Left renal cortex interstitium (tissue), 4 donors: ENCODE data around the gene AHR. TPM values are rescaled to one million over a fixed set of nuclear protein-coding genes. Genes with fewer than 3 reads are reported as not detected.

Experiments used
- DNase-seq, 4 donors: peaks; one replicate each; pipeline ENCODE4 v3.0.0-alpha.2; 2013; ENCODE audit warnings: low read depth in 4 of 4, low spot score in 2 of 4, missing footprints in 1 of 4
- polyA plus RNA-seq, 4 donors: library from polyadenylated mRNA; unstranded; fragments of 120-200 nt; gene quantifications; one replicate each; pipeline ENCODE4 v1.2.1, GENCODE V29; 2013; ENCODE audit not compliant: insufficient read length in 4 of 4

Gene AHR
- polyA plus RNA-seq, 4 donors, result 29.5 to 55.8 (median 33.5) TPM

DNA sequence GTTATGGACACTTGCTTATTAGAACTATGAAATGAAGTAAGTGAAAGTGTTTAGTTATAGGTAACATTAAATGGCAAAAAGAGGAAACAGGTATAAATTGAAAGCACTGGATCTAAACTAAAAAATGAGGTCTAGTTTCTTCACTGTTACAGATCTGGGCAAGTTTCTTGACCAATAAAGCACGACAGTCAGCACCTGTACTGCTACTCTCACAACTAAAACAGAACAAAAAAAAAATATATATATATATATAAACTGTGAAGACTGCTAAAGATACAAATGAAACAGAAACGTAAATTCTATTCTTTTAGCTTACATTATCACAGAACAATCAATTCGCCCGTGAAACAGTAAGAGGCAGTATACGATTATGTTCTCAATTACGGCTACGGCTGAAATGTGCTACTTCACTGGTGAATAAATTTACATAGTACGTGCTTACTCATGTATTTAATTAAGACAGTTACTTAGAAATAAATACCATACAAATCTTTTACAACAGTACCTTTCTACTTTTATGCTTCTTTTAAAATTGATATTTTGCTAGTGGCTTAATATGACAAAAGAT, 4.2 kb downstream of the AHR start:
- no peak for DNase-seq

DNA sequence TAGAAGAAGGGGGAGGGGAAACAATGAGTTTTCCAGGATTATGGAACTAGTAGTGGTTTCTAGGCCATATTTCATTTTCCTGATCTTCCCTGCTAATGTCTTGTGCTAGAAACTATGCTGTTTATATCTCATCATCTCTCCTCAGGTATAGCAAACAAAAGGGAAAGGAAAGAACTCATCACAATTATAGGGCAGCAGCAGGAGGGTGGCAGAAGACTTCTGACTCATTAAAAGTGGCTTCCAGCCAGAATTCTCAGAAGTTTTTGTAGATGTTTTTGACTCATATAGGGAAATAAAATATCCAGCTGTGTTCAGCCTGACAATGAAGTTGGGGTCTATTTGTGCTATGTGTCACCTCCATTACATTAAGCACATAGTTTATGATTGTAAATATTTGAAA, 6.5 kb downstream of the AHR start:
- DNase-seq, result no peak

DNA sequence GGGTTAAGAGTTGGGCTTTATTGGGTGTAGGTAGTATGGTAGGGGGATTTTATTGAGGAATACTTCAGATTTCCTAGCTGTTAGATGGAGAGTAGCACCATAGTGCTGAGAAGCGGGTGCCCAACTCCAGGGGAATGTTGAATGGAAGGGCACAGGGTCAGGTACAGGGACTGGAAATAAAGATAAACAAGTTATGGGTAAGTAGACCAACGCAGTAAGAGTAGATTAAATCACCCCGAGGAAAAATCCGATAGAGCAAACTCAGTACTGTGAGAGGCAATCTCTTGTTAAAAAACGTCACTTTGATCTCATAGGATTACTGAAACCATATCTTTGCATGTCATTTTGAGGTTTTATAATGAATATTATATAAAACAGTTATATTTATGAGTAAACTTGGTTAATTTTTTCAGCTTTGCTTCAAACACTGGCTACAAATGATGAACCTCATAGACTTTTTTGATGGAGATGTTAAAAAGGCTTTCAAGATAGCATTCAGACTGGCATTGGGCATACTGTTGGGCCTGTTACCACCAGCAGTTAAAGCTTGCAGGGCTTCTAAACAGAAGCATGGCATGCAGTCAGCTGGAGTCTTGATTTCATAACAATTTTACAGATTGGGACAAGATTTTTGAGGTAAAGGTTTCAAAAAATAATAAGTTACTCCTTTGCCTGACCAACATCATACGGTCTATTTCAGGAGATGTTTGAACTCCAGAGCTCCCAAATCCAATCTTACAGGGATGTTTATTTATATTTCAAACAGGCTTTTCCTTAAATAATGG, 7.1 kb downstream of the AHR start:
- no peak for DNase-seq

DNA sequence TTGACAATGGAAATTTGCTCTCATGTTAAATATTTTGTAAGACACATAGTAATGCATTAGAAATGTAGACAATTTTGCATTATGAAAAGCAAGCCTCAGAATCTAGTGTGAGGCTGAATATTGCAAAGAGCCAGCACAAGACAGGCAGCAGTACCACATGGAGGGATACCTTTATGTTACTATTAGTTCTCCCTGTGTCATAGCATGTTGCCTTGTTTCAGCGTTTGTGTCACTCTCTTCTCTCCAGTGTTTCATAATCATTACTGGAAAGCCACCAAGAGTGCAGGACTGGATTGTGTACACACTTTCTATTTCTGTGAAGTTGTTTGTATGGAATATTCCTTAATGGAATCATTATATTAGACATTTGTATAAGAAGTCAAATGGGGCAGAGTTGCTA, 8.5 kb downstream of the AHR start:
- DNase-seq, result no peak

DNA sequence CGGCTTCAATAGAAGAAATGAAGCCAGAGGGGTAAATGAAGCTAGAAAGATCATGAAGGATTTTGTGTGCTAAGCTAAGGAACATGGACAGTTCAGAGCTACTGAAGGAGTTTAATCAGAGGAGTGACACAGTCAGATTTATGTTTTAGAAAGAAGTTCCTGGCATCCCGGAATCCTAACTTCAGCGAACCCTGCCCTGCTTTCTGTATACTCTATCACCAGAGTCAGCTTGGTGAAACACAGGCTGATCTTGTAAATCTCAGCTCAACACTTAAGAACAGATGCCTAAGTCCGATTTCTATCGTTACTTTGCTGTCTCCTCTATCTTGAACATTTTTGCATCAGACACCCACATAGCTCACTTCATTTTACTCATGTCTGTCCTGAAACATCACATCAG, 9.1 kb downstream of the AHR start:
- no peak for DNase-seq

DNA sequence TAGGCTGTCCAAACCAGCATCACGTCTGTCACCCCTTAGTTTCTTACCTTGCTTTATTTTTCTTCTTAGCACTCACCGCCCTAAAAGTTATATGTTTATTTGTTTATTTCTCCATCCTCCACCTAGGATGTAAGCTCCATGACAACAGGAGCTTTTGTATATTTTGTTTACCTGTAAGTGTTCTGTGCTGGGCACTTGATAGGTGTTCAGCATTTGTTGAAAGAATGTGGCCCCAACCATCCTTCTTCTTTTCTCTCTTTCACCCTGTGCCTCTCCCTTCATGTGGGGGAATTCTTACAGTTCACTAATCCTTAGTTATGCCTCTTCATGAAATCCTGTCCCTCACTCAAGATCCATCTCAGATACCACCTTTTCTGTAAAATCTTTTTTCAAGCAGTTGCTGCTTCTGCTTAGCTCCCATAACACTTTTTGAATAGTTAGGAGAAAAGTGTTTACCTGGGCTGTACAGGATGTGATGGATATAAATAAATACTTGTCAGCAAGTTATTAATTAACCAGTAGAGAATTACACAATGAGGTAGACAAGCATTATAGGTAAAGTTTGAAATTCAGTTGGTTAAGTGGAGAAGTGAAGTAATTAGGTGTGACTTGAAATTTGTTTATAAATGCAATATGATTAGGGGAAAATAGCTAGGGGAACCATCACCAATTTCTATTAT, 9.7 kb downstream of the AHR start:
- DNase-seq, result no peak

DNA sequence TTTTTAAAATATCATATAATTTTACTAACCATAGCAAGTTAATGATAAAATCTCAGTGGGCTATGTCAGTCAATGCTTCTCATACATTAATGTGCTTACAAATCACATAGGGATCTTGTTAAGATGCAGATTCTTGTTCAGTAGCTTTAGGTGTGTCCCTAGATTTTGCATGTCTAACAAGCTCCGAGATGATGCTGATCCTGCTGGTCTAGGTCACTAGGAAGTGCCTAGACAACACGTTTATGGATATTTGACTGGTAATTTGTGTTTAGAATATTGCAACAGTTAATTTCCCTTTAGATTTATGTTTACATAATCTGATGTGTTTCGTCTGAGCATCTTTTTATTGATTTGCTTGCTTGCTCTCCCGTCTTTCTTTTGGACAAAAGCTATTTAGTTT, 12.7 kb downstream of the AHR start:
- no peak for DNase-seq

DNA sequence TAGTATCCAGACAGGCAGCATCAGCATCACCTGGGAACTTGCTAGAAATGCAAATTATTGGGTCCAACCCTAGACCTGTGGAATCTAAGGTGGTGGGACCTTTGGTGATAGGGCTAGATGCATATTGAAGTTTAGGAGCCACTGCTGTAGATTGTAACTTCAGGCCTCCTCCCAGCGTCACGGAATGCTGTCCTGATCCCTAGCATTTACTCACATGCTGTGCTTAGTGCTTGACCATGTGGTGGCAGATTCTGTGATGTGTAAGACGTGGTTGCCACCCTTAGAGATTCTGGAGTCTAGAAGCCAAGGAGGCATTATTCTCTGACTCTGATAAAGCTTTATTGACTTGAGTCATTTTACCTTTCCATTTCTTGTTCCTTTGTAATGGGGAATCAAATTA, 13.5 kb downstream of the AHR start:
- no peak for DNase-seq

DNA sequence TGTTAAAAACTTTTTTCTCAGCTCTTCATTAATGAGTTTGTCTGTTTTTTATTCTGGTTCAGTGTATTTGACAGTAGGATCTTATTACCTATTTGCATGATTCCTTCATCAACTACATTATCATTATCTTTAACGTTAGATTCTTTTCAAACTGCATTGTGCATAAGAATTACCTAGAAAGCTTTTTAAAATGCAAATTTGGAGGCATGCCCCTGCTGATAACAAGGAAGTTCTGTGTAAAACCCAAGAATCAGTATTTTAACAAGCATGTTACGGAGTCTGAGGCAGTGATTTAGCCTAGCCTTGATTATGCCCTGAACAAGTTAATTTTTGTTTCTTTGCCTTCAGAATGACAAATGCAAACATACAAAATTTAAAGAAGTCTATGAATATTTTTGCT, 14.2 kb downstream of the AHR start:
- no peak for DNase-seq

DNA sequence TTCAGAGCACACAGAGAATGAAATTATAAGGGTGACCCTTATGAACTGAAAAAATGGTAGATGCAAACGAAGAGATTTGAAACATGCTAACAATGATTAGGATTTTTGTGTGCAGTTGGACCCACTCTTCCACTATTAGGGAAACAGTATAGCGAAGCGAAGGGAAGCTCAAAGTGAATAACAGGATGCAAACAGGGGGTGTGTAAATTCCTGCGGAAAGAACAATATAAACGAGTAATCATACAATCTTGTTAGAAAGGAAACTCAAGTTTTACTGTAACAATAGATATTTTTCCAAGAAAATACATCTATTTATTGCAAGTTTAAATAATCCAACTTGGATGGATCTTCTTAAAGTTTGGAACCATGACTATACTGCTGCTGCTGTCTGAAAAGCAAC, 14.7 kb downstream of the AHR start:
- DNase-seq, result no peak

DNA sequence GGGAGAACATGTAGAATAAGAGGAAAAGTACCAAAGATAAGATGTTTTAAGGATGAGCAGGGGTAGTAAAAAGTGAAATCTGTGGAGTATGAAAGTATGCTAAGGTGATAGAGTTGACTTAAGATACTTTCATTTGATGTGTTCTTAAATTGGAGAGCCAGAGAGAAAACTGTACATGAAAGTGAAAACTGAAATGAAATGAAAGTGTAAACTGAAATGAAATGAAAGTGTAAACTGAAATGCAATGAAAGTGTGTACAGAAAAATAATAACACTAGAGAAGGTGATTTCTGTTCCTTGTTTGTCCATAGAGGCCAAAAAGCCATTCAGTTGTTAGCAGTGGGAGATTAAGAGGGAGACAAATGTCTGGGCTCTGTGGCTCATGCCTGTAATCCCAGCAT, 17.5 kb downstream of the AHR start:
- DNase-seq, result no peak

DNA sequence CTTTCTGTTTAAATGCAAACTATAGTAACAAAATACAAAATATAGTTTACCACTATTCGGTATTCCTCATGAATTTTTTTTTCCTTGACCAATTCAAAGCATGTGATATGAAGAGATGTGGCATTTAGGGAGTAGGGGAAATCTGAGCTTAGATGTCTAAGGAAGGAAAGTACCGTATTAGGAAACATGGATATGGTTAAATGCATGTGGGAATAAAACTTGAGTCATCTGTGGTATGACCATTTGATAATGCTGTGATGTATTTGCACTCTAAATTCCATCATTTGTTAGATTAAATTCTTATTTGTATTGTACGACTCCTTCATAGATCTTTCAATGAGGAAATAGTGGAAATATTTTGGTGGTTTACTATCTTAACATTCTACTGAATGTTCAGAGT, 19.7 kb downstream of the AHR start:
- no peak for DNase-seq

DNA sequence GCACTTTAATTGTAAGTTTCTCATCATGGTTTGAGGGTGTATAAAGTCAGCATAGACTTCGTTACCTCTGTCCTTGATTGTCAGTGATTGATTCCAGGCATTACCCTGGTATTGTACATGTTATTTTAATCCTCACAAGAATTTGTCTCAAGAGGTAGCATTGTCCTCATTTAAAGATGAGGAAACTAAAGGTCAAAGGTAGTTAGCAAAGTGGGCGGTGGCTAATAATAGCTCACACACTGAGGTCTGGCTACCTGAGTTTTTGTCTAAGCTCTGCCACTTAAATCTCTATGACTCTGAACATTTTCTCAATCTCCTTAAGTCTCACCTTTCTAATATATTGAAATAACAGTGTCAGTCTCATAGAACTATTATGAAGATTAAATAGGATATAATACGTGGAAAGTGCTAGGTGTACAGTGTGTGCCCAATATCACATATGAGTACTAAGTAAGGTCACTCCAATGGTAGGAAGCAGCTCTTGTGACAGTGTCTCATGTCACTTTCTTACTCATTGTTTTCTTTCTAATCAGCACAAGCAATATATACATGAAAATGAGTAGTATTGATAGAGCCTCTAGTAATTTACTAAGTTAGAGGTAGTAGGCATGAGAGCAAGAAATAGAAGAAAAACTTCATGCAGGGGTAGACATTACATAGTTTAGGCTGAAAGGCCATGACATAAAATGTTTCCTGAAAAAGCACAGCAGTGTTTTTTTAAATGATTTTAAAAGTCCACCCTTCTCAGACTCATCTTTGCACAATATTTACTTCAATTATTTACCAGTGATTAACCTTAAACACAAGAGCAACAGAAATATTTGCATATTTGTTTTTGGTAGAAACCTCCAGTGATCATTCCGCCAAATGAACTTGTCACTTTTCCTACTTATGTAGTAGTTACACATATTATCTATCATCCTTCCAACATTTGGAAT, 21.0 kb downstream of the AHR start:
- DNase-seq, result no peak

DNA sequence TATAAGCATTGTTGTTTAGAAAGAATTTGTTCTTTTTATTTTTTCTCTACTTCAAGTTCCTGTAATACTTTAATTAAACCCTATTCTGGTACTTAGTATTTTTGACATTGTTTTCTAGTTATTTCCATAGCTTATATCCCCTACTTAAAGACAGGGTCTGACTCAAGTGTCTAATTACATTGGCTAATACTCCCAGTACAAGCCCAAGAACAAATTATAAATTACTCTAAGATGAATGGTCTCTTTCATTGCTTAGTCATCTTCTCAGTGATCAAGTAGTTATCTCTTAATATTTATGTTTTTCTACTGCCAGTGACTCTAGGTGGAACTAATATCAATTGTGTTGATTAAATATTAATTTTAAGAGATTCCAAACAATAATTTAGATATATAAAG, 21.6 kb downstream of the AHR start:
- DNase-seq, result no peak

DNA sequence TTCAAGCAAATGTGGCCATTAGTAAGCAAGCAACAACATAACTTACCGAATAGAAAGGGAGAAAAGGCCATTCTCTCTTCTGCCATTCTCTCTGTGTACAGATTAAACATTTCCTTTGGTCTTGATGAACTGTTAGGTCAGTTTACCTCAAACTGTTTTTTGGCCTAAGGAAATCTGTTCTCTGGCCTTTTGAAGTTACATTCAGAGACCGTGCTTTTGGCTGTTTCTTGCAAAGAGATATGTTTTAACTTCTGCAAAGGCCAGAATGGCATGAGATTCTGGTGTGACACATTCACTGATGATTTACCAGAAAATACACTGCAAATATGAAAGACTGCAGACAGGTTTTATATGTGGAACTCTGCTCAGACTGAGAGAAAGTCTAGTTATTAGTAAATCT, 22.2 kb downstream of the AHR start:
- no peak for DNase-seq

DNA sequence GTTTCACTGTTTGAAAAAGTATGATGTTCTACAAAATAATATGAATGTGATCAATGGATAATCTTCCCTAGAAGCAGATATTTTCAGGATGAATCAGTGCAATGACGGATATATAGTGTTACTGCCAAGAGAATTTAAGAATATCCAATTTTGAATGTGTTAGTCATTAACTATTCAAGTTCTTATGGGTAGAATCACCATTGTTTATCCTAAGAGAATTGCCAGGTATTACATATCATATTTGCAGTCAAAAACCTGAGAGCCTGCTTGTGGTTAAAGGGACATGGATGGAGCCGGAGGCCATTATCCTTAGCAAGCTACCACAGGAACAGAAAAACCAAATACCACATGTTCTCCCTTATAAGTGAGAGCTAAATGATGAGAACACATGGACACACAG, 26.9 kb downstream of the AHR start:
- DNase-seq, result no peak

DNA sequence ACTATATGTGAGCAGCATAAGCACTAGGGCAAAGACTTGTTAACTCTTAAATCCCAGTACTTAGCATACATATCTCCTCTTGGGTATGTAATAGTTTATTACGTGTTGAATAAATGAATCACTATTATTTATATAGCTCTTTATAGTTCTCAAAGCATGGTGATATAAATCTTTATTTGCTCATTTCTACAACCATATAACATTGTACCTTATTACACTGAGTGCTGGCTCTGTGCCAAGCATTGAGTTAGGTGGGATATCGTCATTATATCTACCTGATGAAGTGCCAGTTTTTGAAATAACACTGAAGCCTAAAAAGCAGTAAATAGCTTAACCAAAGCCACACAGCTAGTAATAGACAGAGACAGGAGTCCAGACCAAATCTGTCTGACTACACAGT, 27.9 kb downstream of the AHR start:
- no peak for DNase-seq

DNA sequence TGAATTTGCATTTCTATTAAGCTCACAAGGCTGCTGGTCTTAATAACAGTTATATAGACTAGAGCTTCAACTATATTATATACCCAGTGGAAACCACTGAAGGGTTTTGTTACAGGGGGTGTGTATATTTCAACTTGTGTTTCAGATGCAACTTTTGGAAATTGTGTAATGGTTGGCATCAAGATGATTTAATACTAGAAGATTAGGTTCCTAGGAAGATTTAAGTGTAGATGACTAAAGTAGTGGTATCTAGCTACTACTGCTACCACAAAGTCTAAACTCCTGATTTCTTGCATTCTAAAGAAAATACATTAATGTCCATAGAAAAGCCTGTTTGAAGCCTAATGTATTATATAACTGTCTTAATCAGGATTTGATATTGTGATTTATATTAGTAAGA, 30.2 kb downstream of the AHR start:
- no peak for DNase-seq

DNA sequence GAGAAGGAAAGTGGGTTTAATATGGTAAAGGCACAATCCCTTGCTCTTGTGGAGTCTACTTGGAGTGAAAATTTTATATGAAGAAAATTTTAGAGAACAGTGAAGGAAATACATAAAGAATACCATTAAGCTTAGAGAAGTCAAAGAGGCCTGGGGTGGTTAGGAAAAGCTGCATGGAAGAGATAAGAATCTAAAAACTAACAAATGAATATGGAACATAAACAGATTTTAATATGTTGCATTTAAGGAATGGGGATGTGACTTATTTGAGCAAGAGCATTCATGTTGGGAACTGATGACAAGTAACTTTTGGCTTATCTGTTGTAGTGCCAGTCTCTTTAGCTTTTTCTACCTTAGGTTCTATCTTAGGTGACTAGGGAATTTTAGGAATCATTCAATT, 31.0 kb downstream of the AHR start:
- no peak for DNase-seq

DNA sequence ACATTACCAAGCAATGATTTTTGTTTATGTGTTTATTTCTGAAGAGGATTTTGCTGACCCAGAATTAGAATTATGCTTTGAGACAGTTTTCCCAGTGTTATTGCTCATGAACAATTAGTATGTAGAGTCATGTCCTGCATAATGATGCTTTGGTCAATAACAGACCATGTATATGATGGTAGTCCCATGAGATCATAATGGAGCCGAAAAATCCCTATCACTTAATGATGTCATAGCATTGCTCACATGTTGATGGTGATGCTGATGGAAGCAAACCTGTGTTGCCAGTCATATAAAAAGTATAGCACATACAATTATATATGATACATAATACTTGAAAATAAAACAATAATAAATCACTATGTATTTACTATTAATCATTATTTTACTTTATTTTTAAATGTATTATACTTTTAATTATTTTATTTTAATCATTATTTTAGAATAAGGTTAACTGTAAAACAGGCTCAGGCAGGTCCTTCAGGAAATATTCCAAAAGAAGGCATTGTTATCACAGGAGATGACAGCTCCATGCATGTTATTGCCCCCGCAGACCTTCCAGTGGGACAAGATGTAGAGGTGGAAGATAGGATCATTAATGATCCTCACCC, 33.5 kb downstream of the AHR start:
- no peak for DNase-seq

DNA sequence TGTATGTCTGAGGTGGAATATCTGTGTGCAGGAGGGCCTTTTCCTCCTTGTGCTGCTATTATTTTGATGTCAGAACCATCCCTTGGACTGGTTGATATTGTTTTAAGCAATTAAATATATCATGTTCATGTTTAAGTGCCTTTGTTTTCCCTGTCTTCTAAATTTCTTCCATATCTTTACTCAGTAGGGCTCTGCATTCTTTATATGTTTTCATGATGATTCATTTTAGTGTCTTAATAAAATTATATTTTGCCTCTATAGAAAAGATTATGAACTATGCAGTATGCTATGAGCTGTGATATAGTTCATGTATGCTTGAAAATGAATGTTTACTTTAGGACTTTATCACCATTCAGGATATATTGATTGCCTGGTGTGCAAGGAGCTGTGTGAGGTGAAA, 34.8 kb downstream of the AHR start:
- no peak for DNase-seq
